GM23338 (cell line): Measurements from ENCODE around the gene SACM1L. TPM values are rescaled to one million over a fixed set of nuclear protein-coding genes. Genes with fewer than 3 reads are reported as not detected.

Experiments
- ATAC-seq: fragments of 200-7000 bp; cut with Tn5 transposase; 3 replicates; pipeline ENCODE4 v1.9.1; 2020
- DNase-seq: peaks from one replicate; pipeline ENCODE4 v3.0.0-alpha.2; 2015; ENCODE audit warnings: low spot score
- H2AFZ ChIP-seq: fragments of 200-600 bp; sonication (generic); 2 replicates; pipeline ENCODE4 v1.8.0; 2016; ENCODE audit warnings: antibody characterized with exemption, mild to moderate bottlenecking, moderate library complexity
- H3F3A ChIP-seq: fragments of 200-600 bp; sonication (generic); replicated peaks from 2 replicates; pipeline ENCODE4 v1.8.0; 2017; ENCODE audit warnings: antibody characterized with exemption, mixed run types, low read depth
- H3K27ac ChIP-seq: fragments of 200-600 bp; sonication (generic); 2 replicates; pipeline ENCODE4 v1.6.1; 2016; ENCODE audit warnings: low read depth
- H3K27me3 ChIP-seq: fragments of 200-600 bp; sonication (generic); 2 replicates; pipeline ENCODE4 v1.8.0; 2016; ENCODE audit warnings: mild to moderate bottlenecking, mixed run types, moderate library complexity; ENCODE audit not compliant: insufficient read depth
- H3K36me3 ChIP-seq: fragments of 200-600 bp; sonication (generic); 2 replicates; pipeline ENCODE4 v1.8.0; 2016; ENCODE audit warnings: mild to moderate bottlenecking; ENCODE audit not compliant: insufficient read depth
- H3K4me1 ChIP-seq: fragments of 200-600 bp; sonication (generic); 2 replicates; pipeline ENCODE4 v1.8.0; 2016; ENCODE audit warnings: mild to moderate bottlenecking, moderate library complexity; ENCODE audit not compliant: insufficient read depth
- H3K4me2 ChIP-seq: fragments of 200-600 bp; sonication (generic); 2 replicates; pipeline ENCODE4 v1.7.1; 2017; ENCODE audit warnings: mixed run types
- H3K4me3 ChIP-seq: fragments of 200-600 bp; sonication (generic); 2 replicates; pipeline ENCODE4 v1.6.1; 2016; ENCODE audit warnings: mixed run types
- H3K79me2 ChIP-seq: fragments of 200-600 bp; sonication (generic); replicated peaks from 2 replicates; pipeline ENCODE4 v1.8.0; 2017; ENCODE audit warnings: mild to moderate bottlenecking; ENCODE audit not compliant: insufficient read depth
- H3K9me2 ChIP-seq: fragments of 200-600 bp; sonication (generic); 2 replicates; pipeline ENCODE4 v1.8.0; 2017; ENCODE audit not compliant: insufficient read depth
- H4K20me1 ChIP-seq: fragments of 200-600 bp; sonication (generic); replicated peaks from 2 replicates; pipeline ENCODE4 v1.8.0; 2017; ENCODE audit warnings: mild to moderate bottlenecking; ENCODE audit not compliant: insufficient read depth
- H3K27ac Mint-ChIP-seq: 2 replicates; pipeline ENCODE4 v1.8.0; 2020; ENCODE audit warnings: inconsistent platforms, mild to moderate bottlenecking, moderate library complexity, mixed read lengths
- H3K27me3 Mint-ChIP-seq: 3 replicates; pipeline ENCODE4 v1.8.0; 2022; ENCODE audit warnings: low read depth, mild to moderate bottlenecking, moderate library complexity, mixed read lengths, inconsistent platforms; ENCODE audit not compliant: insufficient read depth, poor library complexity
- H3K36me3 Mint-ChIP-seq: 3 replicates; pipeline ENCODE4 v1.8.0; 2021; ENCODE audit warnings: low read depth, mild to moderate bottlenecking, inconsistent platforms, moderate library complexity, mixed read lengths
- H3K4me1 Mint-ChIP-seq: 3 replicates; pipeline ENCODE4 v1.8.0; 2020; ENCODE audit warnings: mild to moderate bottlenecking, inconsistent platforms, mixed read lengths
- H3K4me3 Mint-ChIP-seq: 3 replicates; pipeline ENCODE4 v1.8.0; 2021; ENCODE audit warnings: moderate library complexity, mild to moderate bottlenecking, inconsistent platforms, mixed read lengths
- H3K9me3 Mint-ChIP-seq: 3 replicates; pipeline ENCODE4 v1.8.0; 2020; ENCODE audit warnings: moderate library complexity, mild to moderate bottlenecking, inconsistent platforms, mixed read lengths
- CREB1 ChIP-seq: fragments of 250-450 bp; sonication (Bioruptor Pico); IDR thresholded peaks from 2 replicates; pipeline ENCODE4 v1.5.0; 2020; ENCODE audit warnings: low read depth, mild to moderate bottlenecking, moderate library complexity
- EZH2 ChIP-seq: fragments of 200-600 bp; sonication (generic); IDR thresholded peaks from one replicate; pipeline ENCODE4 v1.8.0; 2017; ENCODE audit warnings: antibody characterized with exemption, mild to moderate bottlenecking, low read depth; ENCODE audit not compliant: unreplicated experiment
- EZH2phosphoT487 ChIP-seq: fragments of 200-600 bp; sonication (generic); IDR thresholded peaks from one replicate; pipeline ENCODE4 v1.8.1; 2018; ENCODE audit warnings: antibody characterized with exemption; ENCODE audit not compliant: unreplicated experiment
- JUNB ChIP-seq: IDR thresholded peaks from one replicate; pipeline ENCODE4 v1.6.1; 2016; ENCODE audit warnings: antibody characterized with exemption; ENCODE audit not compliant: unreplicated experiment
- NANOG ChIP-seq: IDR thresholded peaks from 2 replicates; pipeline ENCODE4 v1.6.1; 2016; ENCODE audit warnings: antibody characterized with exemption, borderline replicate concordance
- POLR2AphosphoS5 ChIP-seq: IDR thresholded peaks from 2 replicates; pipeline ENCODE4 v1.6.1; 2016; ENCODE audit warnings: antibody characterized with exemption, low read depth
- STAT1 ChIP-seq: IDR thresholded peaks from one replicate; pipeline ENCODE4 v1.6.1; 2016; ENCODE audit warnings: antibody characterized with exemption; ENCODE audit not compliant: unreplicated experiment
- ZNF114 ChIP-seq: fragments of 250-450 bp; sonication (Bioruptor Pico); IDR thresholded peaks from 2 replicates; pipeline ENCODE4 v1.5.0; 2020; ENCODE audit warnings: mild to moderate bottlenecking, moderate library complexity
- ZNF331 ChIP-seq: fragments of 250-450 bp; sonication (Bioruptor Pico); IDR thresholded peaks from 2 replicates; pipeline ENCODE4 v1.5.0; 2020; ENCODE audit warnings: low read depth, mild to moderate bottlenecking, moderate library complexity
- polyA plus RNA-seq: library from polyadenylated mRNA; unstranded; fragments of >200 nt; fragmentation: Nextera tagmentation; extraction: Ambion mirVana; gene quantifications from 2 replicates; pipeline ENCODE4 v1.2.1, GENCODE V29; 2016
- total RNA-seq: library from RNA; depleted of rRNA; stranded (reverse); fragments of >200 nt; shearing (Covaris generic); gene quantifications from 2 replicates; pipeline ENCODE4 v1.2.3, GENCODE V29; 2014
- TF ChIP-seq, protein P1 (sequence below): IDR thresholded peaks from one replicate; pipeline ENCODE4 v1.6.1; 2018; ENCODE audit warnings: antibody characterized with exemption; ENCODE audit not compliant: unreplicated experiment
- TF ChIP-seq, protein P2 (sequence below), 2 experiments: fragments of 200-600 bp in 1 of 2; sonication (generic) in 1 of 2; conservative IDR thresholded peaks; 2 replicates each; pipeline versions ENCODE4 v1.5.1 to v1.6.1; 2016 to 2017; ENCODE audit warnings: antibody characterized with exemption in 2 of 2, low read depth in 2 of 2, mild to moderate bottlenecking in 2 of 2, moderate library complexity in 1 of 2
- TF ChIP-seq, protein P3 (sequence below): IDR thresholded peaks from 2 replicates; pipeline ENCODE4 v1.6.1; 2016; ENCODE audit warnings: antibody characterized with exemption
- TF ChIP-seq, protein P4 (sequence below): fragments of 250-450 bp; sonication (Bioruptor Pico); IDR thresholded peaks from 2 replicates; pipeline ENCODE4 v1.5.0; 2020; ENCODE audit warnings: mild to moderate bottlenecking, moderate library complexity

Gene SACM1L
- total and polyA plus RNA-seq, 2 experiments from 2014 or later, result 43.5 to 97.8 TPM

DNA sequence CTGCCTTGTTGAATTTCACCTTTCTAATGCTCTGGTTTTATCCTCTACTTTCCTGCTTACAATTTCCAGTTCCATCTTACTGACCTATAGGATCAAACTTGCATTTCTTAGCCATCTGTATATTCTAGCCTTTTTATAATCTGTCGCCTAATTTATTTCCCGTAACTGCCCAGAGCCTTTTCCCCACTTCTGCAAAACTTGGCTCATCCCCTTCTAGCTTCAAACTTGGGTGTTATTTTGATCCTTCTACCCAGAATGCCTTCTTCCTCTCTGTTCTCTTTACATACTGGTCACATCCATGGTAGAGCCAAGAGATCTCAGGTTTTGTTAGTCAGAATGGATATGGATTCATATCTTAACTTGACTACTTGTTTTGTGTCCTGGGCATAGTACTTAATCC is 2.6 kb downstream of the SACM1L start:
- Mint-ChIP-seq H3K27me3 (peaks cover 9% of the 10 kb centered on the region), H3K36me3 (peaks cover 38% of the 10 kb centered on the region), H3K4me3 (peak overlapping the region; percentile 80), H3K27ac (no peak overlapping the region), H3K4me1 (peaks cover 44% of the 10 kb centered on the region), H3K9me3 (peaks cover 6% of the 10 kb centered on the region; the same call in 2 of the 3 replicates)
- H3K27me3 ChIP-seq, result no peaks in the 10 kb centered on the region
- peak overlapping the region; percentile 97 for H3K4me3 ChIP-seq
- no peak overlapping the region for H3K27ac ChIP-seq
- peaks cover 74% of the 10 kb centered on the region for H3K79me2 ChIP-seq
- DNase-seq, result no peak
- H4K20me1 ChIP-seq, result peaks cover 18% of the 10 kb centered on the region
- no peaks in the 10 kb centered on the region for H3F3A ChIP-seq
- ATAC-seq, result no peak
- TF ChIP-seq, protein P1, sequence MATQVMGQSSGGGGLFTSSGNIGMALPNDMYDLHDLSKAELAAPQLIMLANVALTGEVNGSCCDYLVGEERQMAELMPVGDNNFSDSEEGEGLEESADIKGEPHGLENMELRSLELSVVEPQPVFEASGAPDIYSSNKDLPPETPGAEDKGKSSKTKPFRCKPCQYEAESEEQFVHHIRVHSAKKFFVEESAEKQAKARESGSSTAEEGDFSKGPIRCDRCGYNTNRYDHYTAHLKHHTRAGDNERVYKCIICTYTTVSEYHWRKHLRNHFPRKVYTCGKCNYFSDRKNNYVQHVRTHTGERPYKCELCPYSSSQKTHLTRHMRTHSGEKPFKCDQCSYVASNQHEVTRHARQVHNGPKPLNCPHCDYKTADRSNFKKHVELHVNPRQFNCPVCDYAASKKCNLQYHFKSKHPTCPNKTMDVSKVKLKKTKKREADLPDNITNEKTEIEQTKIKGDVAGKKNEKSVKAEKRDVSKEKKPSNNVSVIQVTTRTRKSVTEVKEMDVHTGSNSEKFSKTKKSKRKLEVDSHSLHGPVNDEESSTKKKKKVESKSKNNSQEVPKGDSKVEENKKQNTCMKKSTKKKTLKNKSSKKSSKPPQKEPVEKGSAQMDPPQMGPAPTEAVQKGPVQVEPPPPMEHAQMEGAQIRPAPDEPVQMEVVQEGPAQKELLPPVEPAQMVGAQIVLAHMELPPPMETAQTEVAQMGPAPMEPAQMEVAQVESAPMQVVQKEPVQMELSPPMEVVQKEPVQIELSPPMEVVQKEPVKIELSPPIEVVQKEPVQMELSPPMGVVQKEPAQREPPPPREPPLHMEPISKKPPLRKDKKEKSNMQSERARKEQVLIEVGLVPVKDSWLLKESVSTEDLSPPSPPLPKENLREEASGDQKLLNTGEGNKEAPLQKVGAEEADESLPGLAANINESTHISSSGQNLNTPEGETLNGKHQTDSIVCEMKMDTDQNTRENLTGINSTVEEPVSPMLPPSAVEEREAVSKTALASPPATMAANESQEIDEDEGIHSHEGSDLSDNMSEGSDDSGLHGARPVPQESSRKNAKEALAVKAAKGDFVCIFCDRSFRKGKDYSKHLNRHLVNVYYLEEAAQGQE, result no peak
- TF ChIP-seq STAT1 (no peak), POLR2AphosphoS5 (no peak), ZNF331 (CRISPR knock-in tag) (no peak), CREB1 (CRISPR knock-in tag) (no peak), JUNB (no peak), ZNF114 (CRISPR knock-in tag) (no peak), EZH2 (no peak), NANOG (no peak), EZH2phosphoT487 (no peak)
- TF ChIP-seq, protein P2, sequence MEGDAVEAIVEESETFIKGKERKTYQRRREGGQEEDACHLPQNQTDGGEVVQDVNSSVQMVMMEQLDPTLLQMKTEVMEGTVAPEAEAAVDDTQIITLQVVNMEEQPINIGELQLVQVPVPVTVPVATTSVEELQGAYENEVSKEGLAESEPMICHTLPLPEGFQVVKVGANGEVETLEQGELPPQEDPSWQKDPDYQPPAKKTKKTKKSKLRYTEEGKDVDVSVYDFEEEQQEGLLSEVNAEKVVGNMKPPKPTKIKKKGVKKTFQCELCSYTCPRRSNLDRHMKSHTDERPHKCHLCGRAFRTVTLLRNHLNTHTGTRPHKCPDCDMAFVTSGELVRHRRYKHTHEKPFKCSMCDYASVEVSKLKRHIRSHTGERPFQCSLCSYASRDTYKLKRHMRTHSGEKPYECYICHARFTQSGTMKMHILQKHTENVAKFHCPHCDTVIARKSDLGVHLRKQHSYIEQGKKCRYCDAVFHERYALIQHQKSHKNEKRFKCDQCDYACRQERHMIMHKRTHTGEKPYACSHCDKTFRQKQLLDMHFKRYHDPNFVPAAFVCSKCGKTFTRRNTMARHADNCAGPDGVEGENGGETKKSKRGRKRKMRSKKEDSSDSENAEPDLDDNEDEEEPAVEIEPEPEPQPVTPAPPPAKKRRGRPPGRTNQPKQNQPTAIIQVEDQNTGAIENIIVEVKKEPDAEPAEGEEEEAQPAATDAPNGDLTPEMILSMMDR (conservative IDR thresholded peaks at IDR 0.05; ENCODE audit: low read depth in 2 of 2), result no peak
- TF ChIP-seq, protein P3, sequence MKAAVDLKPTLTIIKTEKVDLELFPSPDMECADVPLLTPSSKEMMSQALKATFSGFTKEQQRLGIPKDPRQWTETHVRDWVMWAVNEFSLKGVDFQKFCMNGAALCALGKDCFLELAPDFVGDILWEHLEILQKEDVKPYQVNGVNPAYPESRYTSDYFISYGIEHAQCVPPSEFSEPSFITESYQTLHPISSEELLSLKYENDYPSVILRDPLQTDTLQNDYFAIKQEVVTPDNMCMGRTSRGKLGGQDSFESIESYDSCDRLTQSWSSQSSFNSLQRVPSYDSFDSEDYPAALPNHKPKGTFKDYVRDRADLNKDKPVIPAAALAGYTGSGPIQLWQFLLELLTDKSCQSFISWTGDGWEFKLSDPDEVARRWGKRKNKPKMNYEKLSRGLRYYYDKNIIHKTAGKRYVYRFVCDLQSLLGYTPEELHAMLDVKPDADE, result no peak
- TF ChIP-seq, protein P4, sequence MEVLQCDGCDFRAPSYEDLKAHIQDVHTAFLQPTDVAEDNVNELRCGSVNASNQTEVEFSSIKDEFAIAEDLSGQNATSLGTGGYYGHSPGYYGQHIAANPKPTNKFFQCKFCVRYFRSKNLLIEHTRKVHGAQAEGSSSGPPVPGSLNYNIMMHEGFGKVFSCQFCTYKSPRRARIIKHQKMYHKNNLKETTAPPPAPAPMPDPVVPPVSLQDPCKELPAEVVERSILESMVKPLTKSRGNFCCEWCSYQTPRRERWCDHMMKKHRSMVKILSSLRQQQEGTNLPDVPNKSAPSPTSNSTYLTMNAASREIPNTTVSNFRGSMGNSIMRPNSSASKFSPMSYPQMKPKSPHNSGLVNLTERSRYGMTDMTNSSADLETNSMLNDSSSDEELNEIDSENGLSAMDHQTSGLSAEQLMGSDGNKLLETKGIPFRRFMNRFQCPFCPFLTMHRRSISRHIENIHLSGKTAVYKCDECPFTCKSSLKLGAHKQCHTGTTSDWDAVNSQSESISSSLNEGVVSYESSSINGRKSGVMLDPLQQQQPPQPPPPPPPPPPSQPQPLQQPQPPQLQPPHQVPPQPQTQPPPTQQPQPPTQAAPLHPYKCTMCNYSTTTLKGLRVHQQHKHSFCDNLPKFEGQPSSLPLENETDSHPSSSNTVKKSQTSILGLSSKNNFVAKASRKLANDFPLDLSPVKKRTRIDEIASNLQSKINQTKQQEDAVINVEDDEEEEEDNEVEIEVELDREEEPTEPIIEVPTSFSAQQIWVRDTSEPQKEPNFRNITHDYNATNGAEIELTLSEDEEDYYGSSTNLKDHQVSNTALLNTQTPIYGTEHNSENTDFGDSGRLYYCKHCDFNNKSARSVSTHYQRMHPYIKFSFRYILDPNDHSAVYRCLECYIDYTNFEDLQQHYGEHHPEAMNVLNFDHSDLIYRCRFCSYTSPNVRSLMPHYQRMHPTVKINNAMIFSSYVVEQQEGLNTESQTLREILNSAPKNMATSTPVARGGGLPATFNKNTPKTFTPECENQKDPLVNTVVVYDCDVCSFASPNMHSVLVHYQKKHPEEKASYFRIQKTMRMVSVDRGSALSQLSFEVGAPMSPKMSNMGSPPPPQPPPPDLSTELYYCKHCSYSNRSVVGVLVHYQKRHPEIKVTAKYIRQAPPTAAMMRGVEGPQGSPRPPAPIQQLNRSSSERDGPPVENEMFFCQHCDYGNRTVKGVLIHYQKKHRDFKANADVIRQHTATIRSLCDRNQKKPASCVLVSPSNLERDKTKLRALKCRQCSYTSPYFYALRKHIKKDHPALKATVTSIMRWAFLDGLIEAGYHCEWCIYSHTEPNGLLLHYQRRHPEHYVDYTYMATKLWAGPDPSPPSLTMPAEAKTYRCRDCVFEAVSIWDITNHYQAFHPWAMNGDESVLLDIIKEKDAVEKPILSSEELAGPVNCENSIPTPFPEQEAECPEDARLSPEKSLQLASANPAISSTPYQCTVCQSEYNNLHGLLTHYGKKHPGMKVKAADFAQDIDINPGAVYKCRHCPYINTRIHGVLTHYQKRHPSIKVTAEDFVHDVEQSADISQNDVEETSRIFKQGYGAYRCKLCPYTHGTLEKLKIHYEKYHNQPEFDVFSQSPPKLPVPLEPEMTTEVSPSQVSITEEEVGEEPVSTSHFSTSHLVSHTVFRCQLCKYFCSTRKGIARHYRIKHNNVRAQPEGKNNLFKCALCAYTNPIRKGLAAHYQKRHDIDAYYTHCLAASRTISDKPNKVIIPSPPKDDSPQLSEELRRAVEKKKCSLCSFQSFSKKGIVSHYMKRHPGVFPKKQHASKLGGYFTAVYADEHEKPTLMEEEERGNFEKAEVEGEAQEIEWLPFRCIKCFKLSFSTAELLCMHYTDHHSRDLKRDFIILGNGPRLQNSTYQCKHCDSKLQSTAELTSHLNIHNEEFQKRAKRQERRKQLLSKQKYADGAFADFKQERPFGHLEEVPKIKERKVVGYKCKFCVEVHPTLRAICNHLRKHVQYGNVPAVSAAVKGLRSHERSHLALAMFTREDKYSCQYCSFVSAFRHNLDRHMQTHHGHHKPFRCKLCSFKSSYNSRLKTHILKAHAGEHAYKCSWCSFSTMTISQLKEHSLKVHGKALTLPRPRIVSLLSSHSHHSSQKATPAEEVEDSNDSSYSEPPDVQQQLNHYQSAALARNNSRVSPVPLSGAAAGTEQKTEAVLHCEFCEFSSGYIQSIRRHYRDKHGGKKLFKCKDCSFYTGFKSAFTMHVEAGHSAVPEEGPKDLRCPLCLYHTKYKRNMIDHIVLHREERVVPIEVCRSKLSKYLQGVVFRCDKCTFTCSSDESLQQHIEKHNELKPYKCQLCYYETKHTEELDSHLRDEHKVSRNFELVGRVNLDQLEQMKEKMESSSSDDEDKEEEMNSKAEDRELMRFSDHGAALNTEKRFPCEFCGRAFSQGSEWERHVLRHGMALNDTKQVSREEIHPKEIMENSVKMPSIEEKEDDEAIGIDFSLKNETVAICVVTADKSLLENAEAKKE (CRISPR knock-in tag), result no peak
- no peaks in the 10 kb centered on the region for H3K36me3 ChIP-seq
- H3K4me1 ChIP-seq, result peaks cover 48% of the 10 kb centered on the region
- no peaks in the 10 kb centered on the region for H3K9me2 ChIP-seq
- no peak overlapping the region for H2AFZ ChIP-seq
- peak overlapping the region; percentile 96 for H3K4me2 ChIP-seq
